Activated CD8-positive, alpha-beta memory T cell treated with anti-CD3 and anti-CD28 coated beads, Interleukin-2, amount 50 U/mL, for 4 hours (primary cell): ENCODE results near the gene RIOX2.

ENCODE experiments used
- DNase-seq: peaks from one replicate; pipeline ENCODE4 v3.0.0-alpha.2; 2020

Gene RIOX2

DNA sequence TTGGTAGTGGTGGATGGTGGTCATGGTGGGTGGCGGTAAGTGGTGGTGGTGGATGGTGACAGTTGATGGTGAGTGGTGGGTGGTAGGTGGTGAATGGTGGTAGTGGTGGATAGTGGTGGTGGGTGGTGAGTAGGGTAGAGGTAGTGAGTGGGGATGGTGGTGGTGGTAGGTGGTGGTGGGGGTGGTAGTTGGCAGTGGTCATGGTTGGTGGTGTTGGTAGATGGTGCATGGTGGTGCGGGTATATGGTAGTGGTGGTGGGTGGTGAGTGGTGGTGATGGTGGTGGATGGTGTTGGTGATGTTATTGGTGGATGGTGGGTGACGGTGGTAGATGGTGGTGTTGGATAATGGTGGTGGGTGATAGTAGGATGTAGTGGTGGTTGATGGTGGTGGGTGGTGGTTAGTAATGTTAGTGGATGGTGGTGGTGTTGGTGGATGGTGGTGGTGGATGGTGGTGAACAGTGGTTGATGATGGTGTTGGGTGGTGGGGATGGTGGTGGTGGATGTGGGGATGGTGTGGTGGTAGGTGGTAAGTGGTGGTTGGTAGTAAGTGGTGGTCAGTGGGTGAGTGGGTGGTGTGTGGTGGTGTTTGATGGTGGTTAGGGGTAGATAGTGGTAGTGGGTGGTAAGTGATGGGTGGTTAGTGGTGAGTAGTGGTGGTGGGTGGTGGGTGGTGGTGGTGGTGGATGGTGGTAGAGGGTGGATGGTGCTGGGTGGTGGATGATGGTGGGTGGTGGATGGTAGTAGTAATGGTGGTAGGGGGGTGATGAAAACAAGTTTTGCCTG, 16.7 kb upstream of the RIOX2 start:
- no peak for DNase-seq

- no peak for DNase-seq
Measured at GRCh38 chr3:97987306-97987705, 15.1 kb upstream of the RIOX2 start.

DNA sequence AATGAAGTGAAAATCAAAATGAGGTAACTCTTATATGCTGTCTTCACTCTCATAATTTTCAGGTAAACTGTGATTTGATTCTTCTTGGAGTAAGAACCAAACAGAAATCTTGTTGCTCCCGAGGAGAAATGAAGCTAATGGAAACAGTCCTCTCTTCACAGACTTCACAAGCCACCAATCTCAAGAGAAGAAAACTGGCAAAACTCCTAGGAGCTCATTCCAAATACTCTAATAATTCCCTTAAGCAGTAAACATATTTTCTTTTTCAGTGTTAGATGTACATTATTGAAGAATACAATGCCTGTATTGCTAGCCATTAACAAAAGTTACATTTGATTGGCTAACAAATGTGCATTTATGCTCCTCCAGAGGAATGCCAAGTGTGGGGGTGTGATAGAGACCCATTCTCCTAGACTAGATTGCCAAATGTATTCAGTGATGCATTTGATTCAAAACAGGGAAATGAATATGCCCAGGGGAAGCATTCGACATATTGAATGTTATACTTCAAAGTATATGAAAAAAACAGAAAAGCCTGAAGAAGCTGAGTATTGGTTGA, 11.8 kb upstream of the RIOX2 start:
- DNase-seq = no peak

- no peak for DNase-seq
Measured at GRCh38 chr3:97981886-97982285, 9.7 kb upstream of the RIOX2 start.

DNA sequence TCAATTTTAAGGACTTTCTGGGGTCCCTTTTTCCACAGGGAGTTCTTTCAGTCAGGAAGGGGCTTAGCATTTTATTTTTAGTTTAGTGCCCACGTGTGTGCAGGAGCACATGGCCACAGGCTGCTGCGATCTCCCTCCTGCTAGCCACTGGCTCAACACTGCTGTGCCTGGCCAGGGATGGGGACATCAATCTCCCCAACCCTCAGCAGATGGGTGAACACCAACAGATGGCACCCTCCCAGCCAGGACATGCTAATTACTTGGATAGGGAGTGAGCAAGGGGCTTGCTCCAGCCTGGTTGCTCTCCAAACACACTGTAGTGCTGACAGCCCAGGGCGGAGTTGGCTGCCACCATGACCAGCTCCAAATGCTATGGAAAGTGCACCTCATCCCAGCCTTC, 7.4 kb upstream of the RIOX2 start:
- DNase-seq = no peak

- no peak for DNase-seq
Measured at GRCh38 chr3:97975466-97975865, 3.2 kb upstream of the RIOX2 start.

- DNase-seq = no peak
Measured at GRCh38 chr3:97974996-97975395, 2.8 kb upstream of the RIOX2 start.

DNA sequence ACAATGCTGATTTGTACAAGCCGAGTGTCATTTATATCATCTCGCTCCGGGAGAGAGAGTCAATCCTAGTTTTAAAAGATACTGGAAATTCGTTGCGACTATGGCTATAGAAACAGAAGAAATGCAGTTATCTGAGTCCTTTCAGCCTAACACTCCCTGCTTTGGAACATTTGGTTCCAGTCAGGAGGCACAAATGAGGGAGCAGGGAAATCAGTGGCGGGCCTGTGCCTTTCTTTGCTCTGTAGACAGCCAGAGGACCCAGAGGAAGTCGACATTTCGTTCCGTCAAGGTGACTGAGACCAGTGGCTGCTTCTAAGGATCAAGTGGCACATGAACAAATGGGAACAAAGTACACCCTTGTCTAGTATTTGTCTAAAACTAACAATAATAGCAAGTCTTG, 745 bp upstream of the RIOX2 start:
- no peak for DNase-seq

- DNase-seq = no peak
Measured at GRCh38 chr3:97970956-97971620, 1.1 kb downstream of the RIOX2 start.

- no peak for DNase-seq
Measured at GRCh38 chr3:97970156-97970555, 2.1 kb downstream of the RIOX2 start.

DNA sequence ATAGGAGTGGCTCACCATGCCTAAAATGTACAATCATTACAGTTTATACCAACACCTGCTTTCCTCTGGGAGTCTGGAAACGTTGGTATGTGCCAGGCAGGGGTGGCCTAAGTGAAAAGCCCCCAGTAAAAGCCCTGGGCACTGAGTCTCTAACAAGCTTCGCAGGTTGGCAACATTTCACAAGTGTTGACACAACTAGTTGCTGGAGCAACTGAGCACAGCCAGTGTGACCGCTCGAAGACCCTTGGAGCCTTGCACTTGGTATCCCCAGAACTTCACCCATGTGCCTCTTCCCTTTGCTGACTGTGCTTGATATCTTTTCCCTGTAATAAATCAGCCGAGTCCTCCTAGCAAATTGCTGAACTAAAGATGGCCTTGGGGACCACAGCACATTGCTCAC, 2.7 kb downstream of the RIOX2 start:
- no peak for DNase-seq

GRCh38 chr3:97968376-97968775, 3.9 kb downstream of the RIOX2 start:
- no peak for DNase-seq

DNA sequence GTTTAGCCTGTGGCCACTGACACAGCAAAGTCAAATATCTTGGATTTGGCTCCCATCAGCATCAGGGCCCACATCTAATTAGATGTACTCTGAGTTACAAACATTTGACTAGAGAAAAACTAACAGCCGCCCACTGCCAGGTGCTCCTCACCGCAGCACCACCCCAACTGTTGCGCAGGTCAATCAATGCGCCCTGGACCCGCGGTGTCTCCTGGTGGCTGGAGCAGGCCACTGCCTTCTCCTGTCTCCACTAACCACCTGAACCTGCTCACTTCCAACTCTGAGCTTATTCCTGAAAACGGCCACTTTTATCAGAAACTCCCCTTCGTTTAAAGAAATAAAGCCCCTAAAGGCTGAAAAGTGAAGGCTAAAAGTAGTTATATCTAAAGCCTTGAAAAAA, 4.3 kb downstream of the RIOX2 start:
- DNase-seq = no peak

DNA sequence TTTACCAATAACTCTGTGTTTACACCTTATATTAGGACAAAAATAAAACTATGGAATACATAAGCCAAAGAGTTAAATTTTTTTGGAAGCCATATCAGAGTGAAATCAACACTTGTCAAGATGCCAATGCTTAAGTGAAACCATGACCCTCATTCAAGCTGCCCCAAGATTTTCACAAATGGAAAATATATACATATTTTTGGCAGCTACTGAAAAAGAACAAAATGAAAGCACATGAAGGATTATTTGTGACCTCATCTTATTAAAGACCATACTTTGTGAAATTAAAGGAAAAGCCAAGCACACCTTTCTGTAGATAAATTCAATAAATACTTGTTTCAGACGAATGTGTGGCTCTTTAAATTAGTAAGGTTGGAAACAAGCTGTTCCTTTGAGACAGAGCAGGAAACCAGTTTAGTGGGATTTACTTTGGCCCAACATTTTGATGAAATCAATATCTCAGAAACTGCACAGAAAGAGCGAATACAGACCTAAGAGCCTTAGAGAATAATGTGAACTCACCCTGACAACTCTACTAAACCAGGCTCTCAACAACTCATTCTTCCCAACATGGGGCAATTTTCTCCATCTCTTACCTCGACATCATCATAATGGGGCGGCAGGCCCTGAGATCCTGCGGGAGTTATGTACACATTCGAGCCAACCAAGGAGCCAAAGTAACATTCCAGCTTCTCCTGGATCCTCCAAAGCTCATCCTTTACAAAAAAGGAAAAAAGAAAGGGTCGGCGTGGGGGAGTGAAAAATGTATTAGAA, 11.1 kb downstream of the RIOX2 start:
- no peak for DNase-seq

DNA sequence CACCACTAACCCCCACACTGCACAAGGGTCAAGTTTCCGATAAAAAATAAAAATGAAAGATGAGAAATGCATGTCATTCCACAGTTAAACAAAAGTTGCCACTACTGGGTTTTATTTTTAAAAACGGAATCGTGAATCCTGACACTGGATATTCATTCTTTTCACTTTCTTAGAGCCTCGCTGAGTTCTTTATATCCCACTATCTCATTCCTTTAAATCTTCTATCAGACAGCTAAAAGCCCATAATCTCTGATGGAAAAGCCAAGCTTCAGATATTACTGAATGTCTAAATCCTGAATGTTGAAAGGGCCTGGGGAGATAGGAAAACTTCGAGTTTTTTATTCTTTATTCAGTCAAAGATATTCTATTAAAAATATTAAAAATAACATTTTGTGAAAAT, 11.7 kb downstream of the RIOX2 start:
- DNase-seq = no peak

DNA sequence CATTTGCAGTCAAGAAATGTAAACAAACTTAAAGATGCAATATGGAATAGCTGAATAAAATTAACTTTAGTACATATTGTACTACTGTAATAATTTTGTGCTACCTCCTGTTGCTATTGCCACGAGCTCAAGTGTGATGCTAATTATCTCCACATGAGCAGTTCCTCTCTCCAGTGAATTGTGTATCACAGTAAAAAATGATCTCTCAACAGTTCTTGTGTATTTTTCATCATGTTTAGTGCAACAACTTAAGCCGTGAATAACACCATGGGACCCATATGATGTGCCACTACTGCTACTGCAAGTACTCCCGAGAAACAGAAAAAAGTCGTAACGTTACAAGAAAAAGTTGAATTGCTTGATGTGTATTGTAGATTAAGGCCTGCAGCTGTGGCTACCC, 12.4 kb downstream of the RIOX2 start:
- DNase-seq = no peak

GRCh38 chr3:97958796-97959195, 13.4 kb downstream of the RIOX2 start:
- DNase-seq = no peak

GRCh38 chr3:97958396-97958795, 13.8 kb downstream of the RIOX2 start:
- no peak for DNase-seq

DNA sequence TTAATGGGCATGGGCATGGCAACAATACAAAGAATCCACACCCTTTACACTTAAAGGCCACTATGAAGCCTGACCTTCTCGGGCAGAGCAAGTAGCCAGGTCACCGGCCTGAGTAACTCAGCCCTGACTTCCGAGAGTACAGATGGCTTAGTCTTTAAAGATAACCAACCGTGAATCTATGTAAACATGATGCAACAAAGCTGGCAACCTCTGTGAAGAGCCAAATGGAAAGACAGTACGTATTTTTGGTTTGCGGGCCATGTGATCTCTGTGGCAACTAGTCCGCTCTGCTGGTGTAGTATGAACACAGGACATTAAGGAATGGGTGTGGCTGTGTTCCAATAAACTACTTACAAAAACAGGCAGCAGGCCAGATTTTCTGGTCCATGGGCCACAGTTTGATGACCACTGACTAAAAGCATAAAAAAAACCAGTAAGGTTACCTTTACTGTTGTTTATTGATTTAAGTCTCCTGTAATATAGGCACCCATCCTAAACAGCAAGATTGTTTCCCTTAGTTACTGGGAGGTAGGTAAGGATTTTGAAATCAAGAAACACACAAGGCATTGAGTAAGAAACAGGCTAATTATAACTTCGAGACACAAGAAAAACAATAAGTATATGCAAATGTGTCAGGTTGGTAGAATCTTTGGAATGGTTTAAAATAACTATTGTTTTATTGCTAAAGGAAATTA, 14.5 kb downstream of the RIOX2 start:
- no peak for DNase-seq

GRCh38 chr3:97956051-97956450, 16.2 kb downstream of the RIOX2 start:
- DNase-seq = no peak

- DNase-seq = no peak
Measured at GRCh38 chr3:97954228-97954827, 17.9 kb downstream of the RIOX2 start.

DNA sequence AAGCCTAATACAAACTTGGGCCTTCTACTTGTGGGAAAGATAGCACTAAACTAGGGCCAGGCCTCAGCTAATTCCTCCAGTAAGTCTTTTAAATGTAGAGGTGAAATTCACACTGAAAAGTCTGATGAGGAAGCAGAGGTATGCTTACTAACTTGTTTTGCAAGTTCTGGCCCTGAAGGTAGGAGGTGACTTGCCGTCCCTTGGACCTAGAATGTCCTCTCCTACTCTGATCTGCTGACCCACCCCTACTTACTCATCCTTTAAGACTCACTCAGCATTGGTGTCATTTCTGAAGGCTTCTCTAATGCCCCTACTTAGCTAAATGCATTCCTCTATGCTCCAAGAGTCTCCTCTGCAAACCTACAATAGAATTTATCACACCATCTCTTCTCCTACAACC, 19.4 kb downstream of the RIOX2 start:
- DNase-seq = no peak

- DNase-seq = no peak
Measured at GRCh38 chr3:97952280-97952679, 20.0 kb downstream of the RIOX2 start.
